ENCODE data around the gene DISP2. TPM values are rescaled to one million over a fixed set of nuclear protein-coding genes. Genes with fewer than 3 reads are reported as not detected.

Gene DISP2
- total RNA-seq, 2 donors from 2014 or later, result 0.21 to 0.54 TPM

GRCh38 chr15:40413036-40413435 lies 55.0 kb downstream of the DISP2 start:
- no peak for ATAC-seq (ENCODE audit: insufficient number of reproducible peaks, low FRiP score, low read depth)
- Histone ChIP-seq H3K27ac (no peak overlapping the region), H3K4me3 (no peak overlapping the region), H3K27me3 (replicated peaks; ENCODE audit: insufficient read depth) (no peaks in the 10 kb centered on the region), H3K9me3 (no peaks in the 10 kb centered on the region), H3K36me3 (peaks cover 49% of the 10 kb centered on the region), H3K4me1 (ENCODE audit: control insufficient read depth in 1 of 2, low read depth in 2 of 2) (no peaks in the 10 kb centered on the region)
- TF ChIP-seq CTCF (IDR thresholded peaks at IDR 0.05), result no peak
- DNase-seq (ENCODE audit: low spot score), result no peak

- Histone ChIP-seq H3K9me3 (no peaks in the 10 kb centered on the region), H3K27ac (no peak overlapping the region), H3K4me3 (no peak overlapping the region), H3K36me3 (peaks cover 49% of the 10 kb centered on the region), H3K27me3 (replicated peaks; ENCODE audit: insufficient read depth) (no peaks in the 10 kb centered on the region), H3K4me1 (ENCODE audit: control insufficient read depth in 1 of 2, low read depth in 2 of 2) (no peaks in the 10 kb centered on the region)
- no peak for TF ChIP-seq CTCF (IDR thresholded peaks at IDR 0.05)
- DNase-seq (ENCODE audit: low spot score), result no peak
- no peak for ATAC-seq (ENCODE audit: insufficient number of reproducible peaks, low FRiP score, low read depth)
Measured at GRCh38 chr15:40414816-40415215, 56.8 kb downstream of the DISP2 start.

- no peak overlapping the region for H3K27ac ChIP-seq
- no peaks in the 10 kb centered on the region for H3K4me1 ChIP-seq (ENCODE audit: control insufficient read depth in 1 of 2, low read depth in 2 of 2)
- H3K4me3 ChIP-seq, result no peak overlapping the region
- no peaks in the 10 kb centered on the region for H3K9me3 ChIP-seq
- DNase-seq (ENCODE audit: low spot score), result no peak
- H3K27me3 ChIP-seq (replicated peaks; ENCODE audit: insufficient read depth), result no peaks in the 10 kb centered on the region
- peaks cover 45% of the 10 kb centered on the region for H3K36me3 ChIP-seq
- no peak for ATAC-seq (ENCODE audit: insufficient number of reproducible peaks, low FRiP score, low read depth)
- no peak for TF ChIP-seq CTCF (IDR thresholded peaks at IDR 0.05)
Measured at GRCh38 chr15:40415226-40415625, 57.2 kb downstream of the DISP2 start.

- DNase-seq (ENCODE audit: low spot score) (no peak), ATAC-seq (ENCODE audit: insufficient number of reproducible peaks, low FRiP score, low read depth) (no peak)
- H3K4me1 ChIP-seq (ENCODE audit: control insufficient read depth in 1 of 2, low read depth in 2 of 2), result peaks cover 0 to 5% of the 10 kb centered on the region in 2 donors
- H3K4me3 ChIP-seq, result no peak overlapping the region
- TF ChIP-seq CTCF (IDR thresholded peaks at IDR 0.05), result no peak
- H3K27me3 ChIP-seq (replicated peaks; ENCODE audit: insufficient read depth), result no peaks in the 10 kb centered on the region
- no peak overlapping the region for H3K27ac ChIP-seq
- H3K36me3 ChIP-seq, result peaks cover 37% of the 10 kb centered on the region
- H3K9me3 ChIP-seq, result no peaks in the 10 kb centered on the region
Measured at GRCh38 chr15:40416056-40416455, 58.0 kb downstream of the DISP2 start.

GRCh38 chr15:40418126-40418525 lies 60.1 kb downstream of the DISP2 start:
- Histone ChIP-seq H3K27me3 (replicated peaks; ENCODE audit: insufficient read depth) (no peaks in the 10 kb centered on the region), H3K9me3 (no peaks in the 10 kb centered on the region), H3K4me3 (no peak overlapping the region), H3K4me1 (ENCODE audit: control insufficient read depth in 1 of 2, low read depth in 2 of 2) (peaks cover 5 to 16% of the 10 kb centered on the region in 2 donors), H3K27ac (no peak overlapping the region), H3K36me3 (peaks cover 21% of the 10 kb centered on the region)
- DNase-seq (ENCODE audit: low spot score) (no peak), ATAC-seq (ENCODE audit: insufficient number of reproducible peaks, low FRiP score, low read depth) (no peak)
- no peak for TF ChIP-seq CTCF (IDR thresholded peaks at IDR 0.05)

Data from thoracic aorta (tissue), 2 donors.